Ramos (cell line): ENCODE data around the gene DBNDD1.
"Not testable (repeated sequence)": the region's sequence is repeated elsewhere in the genome, so short reads cannot be mapped to it uniquely, and the experiment has no call there.

Experiments used
- in situ Hi-C: fragments of 300-500 bp; cut with MboI; formaldehyde crosslinking; loops from one replicate; pipeline ENCODE4 v1.14.3; 2022; ENCODE audit warnings: low sequenced_read_pairs; ENCODE audit not compliant: unreplicated experiment

Gene DBNDD1

GRCh38 chr16:90015586-90016338 is 3.5 kb downstream of the DBNDD1 start:
- in situ Hi-C loops = loop anchor here (5.0 kb wide), 1 partner anchor 88 kb away; no protein-coding TSS in a partner anchor

DNA sequence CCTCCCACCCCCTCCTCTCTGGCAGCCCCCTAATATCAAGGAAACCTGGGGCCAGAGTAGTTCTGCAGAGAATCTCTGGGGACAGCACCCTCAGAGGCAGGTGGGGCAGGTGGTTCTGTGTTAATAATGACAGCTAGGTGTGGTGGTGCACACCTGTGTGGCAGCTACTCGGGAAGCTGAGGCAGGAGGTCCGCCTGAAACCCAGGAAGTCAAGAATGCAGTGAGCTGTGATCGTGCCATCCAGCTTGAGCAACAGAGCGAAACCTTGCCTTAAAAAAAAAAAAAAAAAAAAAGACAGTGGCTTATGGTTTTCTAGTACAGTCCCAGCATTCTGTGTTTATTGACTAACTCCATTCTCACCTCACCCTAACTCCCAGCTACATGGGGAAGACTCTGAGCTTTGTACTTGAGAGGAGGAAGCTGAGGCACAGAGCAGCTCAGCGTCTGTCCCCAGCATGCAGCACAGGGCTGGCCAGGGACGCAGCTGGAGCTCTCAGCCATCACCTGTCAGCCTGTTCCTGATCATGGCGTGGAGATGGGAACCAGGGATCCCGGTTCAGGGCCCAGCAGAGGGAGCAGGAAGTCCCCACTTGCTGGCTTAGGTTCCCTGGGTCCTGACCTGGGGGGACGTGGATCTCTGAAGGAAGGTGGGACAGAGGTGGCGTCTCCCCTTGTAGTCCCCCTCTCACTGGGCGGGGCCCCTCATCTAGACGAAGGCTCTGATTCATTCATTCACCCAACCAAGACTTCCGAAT is 6.1 kb downstream of the DBNDD1 start:
- in situ Hi-C loops = no loop called here

GRCh38 chr16:90011908-90012501 is 7.3 kb downstream of the DBNDD1 start:
- in situ Hi-C loops = no loop called here

DNA sequence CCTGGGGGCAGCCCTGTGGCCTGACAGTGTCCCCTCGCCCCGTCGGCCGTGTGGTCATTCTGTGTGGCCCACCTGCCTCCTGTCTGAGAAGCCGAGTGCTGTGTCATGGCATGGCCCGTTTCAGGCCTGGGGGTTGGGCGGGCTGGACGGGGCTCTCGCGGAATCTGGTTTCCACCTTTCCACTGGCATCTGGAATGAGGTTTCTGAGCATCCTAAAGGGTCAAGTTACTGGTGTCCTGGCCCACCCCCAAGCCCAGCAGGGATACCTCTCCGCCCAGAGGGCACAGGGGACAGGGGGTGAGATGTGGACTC is 7.8 kb downstream of the DBNDD1 start:
- in situ Hi-C loops = no loop called here

- in situ Hi-C loops = no loop called here
Measured at GRCh38 chr16:90010676-90011507, 8.4 kb downstream of the DBNDD1 start.

- in situ Hi-C loops = no loop called here
Measured at GRCh38 chr16:90009172-90009899, 9.9 kb downstream of the DBNDD1 start.

GRCh38 chr16:90008708-90009145 is 10.5 kb downstream of the DBNDD1 start:
- in situ Hi-C loops = no loop called here

- in situ Hi-C loops = not testable (repeated sequence)
Measured at GRCh38 chr16:90007635-90008234, 11.5 kb downstream of the DBNDD1 start.

DNA sequence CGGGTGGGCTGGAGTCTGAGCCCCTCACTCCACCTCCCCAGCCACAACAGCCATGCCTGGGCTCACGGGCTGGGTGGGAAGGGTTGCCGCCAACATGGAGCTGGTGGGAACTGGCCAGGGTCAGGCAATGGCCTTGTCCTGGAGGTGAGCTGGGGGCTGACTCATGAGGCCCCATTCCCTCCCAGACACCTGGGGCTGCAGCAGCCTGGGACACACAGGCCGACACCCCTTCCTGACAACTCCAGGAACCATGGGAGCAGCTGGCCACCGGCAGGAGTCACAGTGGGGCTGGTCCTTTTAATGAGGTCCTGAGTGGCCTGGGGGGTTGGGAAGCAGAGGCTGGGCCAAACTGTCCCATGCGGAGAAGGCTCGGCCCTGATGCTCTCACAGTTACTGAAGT is 12.2 kb downstream of the DBNDD1 start:
- in situ Hi-C loops = no loop called here

DNA sequence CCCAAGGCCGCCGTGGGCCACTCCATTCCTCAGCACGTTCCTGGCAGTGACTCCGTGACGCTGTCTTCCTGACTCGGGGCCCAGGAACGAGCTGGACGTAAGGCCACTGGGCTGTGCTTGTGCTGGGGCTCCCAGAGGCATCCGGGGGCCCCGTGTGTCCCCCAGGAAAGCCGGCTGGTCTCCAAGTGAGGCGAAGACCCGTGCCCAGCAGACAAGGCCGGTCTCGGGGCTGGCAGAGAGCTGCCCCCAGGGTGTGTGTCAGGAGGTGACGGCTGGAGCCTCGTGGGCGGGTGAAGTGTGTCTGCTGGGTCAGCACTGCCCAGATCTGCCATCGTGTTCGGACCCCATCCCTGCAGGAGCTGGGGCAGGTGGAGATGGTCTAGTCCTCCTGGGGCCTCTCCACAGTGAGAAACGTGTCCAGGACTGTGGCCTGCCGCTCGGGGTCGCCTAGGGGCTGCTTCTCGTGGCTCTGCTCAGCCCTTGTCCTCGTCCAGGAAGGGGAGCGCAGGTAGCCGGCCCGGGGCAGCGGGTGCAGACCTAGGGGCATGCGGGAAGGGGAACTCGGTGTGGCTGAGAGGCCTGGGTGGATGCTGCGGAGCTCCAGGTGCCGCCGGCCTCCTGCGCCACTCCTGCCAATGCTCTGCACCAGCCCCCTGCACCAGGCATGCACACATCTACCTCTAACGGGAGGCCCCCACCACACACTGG is 13.1 kb downstream of the DBNDD1 start:
- in situ Hi-C loops = no loop called here

GRCh38 chr16:90004577-90004976 is 14.7 kb downstream of the DBNDD1 start:
- in situ Hi-C loops = no loop called here

GRCh38 chr16:90002759-90003158 is 16.5 kb downstream of the DBNDD1 start:
- in situ Hi-C loops = no loop called here

DNA sequence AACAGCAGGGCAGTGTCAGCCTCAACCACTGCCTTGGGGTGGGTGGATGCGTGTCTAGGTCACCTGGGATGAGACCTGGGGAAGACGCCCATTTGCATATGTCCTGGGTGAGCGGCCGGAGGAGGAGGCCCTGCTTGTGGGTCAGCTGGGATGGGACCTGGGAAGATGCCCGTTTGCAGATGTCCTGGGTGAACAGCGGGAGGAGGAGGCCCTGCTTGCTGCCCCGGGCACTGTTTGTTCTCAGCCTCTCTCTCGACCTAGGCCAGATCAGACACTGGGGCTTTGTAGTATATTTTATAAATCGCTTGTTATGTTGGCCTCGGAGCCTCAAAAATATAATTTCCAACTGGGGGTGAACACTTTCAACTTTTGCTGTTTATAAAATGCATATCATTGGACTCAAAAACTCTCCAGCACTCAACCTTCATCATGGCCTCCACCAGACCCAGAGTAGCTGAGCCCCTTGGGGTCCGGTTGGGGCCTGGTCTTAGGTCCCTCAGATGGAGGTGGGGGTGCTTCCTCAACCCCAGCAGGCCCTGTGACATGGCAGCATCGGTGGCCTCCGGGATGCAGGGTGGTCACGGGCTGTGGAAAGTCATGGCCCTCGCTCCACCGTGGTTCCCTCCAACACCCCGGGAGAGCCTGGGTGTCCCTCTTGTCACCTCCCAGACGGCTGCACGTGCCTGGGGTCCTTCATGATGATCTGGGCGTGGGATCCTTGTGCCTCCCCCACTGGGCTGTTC is 17.3 kb downstream of the DBNDD1 start:
- in situ Hi-C loops = no loop called here

GRCh38 chr16:90000733-90001427 is 18.4 kb downstream of the DBNDD1 start:
- in situ Hi-C loops = no loop called here

GRCh38 chr16:89999831-90000574 is 19.3 kb downstream of the DBNDD1 start:
- in situ Hi-C loops = no loop called here

DNA sequence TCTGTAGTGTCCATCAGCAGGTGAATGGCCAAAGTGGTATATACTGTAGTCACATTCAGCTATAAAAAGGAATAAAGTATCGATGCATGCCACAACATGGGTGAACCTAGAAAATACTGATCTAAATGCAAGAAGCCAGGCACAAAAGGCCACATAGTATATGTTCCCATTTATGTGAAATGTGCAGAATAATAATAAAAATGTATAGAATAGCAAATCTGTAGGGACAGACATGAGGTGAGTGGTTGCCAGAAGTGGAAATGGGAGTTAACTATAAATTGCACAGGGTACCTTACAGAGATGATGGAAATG is 23.1 kb downstream of the DBNDD1 start:
- in situ Hi-C loops = no loop called here
